Ovary (tissue), 3 donors: ENCODE measurements around the gene HNF1A.

Source experiments
- POLR2A ChIP-seq: fragments of 450-650 bp; IDR thresholded peaks from one replicate; pipeline ENCODE4 v1.6.1; 2017; ENCODE audit warnings: antibody characterized with exemption, mild to moderate bottlenecking, moderate library complexity
- TF ChIP-seq, protein P1 (sequence below), 3 donors: fragments of 450-650 bp in 2 of 3; fragments of 200-600 bp in 1 of 3; IDR thresholded peaks; one replicate each; pipeline versions ENCODE4 v1.5.1 to v1.8.0; 2016 to 2022; ENCODE audit warnings: antibody characterized with exemption in 3 of 3, mild to moderate bottlenecking in 1 of 3
- donor health status: DM: no; HTN: no; CAD: no.

GRCh38 chr12:121043067-121043466 is 64.7 kb downstream of the HNF1A start:
- no peak for TF ChIP-seq POLR2A
- TF ChIP-seq, protein P1, sequence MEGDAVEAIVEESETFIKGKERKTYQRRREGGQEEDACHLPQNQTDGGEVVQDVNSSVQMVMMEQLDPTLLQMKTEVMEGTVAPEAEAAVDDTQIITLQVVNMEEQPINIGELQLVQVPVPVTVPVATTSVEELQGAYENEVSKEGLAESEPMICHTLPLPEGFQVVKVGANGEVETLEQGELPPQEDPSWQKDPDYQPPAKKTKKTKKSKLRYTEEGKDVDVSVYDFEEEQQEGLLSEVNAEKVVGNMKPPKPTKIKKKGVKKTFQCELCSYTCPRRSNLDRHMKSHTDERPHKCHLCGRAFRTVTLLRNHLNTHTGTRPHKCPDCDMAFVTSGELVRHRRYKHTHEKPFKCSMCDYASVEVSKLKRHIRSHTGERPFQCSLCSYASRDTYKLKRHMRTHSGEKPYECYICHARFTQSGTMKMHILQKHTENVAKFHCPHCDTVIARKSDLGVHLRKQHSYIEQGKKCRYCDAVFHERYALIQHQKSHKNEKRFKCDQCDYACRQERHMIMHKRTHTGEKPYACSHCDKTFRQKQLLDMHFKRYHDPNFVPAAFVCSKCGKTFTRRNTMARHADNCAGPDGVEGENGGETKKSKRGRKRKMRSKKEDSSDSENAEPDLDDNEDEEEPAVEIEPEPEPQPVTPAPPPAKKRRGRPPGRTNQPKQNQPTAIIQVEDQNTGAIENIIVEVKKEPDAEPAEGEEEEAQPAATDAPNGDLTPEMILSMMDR (IDR thresholded peaks at IDR 0.05), result no peak
